Upper lobe of right lung (tissue), 1 donor: ENCODE measurements around the gene TPH1. TPM values are rescaled to one million over a fixed set of nuclear protein-coding genes. Genes with fewer than 3 reads are reported as not detected.

Experiments used
- ATAC-seq: fragments of 200-7000 bp; cut with Tn5 transposase; one replicate; pipeline ENCODE4 v1.9.1; 2020; ENCODE audit warnings: mild to moderate bottlenecking, moderate library complexity
- DNase-seq: peaks from one replicate; pipeline ENCODE4 v3.0.0-alpha.2; 2020
- H3K27ac ChIP-seq: fragments of 200-600 bp; one replicate; pipeline ENCODE4 v1.8.0; 2022
- H3K27me3 ChIP-seq: fragments of 200-600 bp; one replicate; pipeline ENCODE4 v1.8.0; 2022; ENCODE audit warnings: mild to moderate bottlenecking
- H3K36me3 ChIP-seq: fragments of 200-600 bp; one replicate; pipeline ENCODE4 v1.8.0; 2022
- H3K4me1 ChIP-seq: fragments of 200-600 bp; one replicate; pipeline ENCODE4 v1.8.0; 2022
- H3K4me3 ChIP-seq: fragments of 200-600 bp; one replicate; pipeline ENCODE4 v1.8.0; 2022; ENCODE audit warnings: mild to moderate bottlenecking
- H3K9me3 ChIP-seq: fragments of 200-600 bp; one replicate; pipeline ENCODE4 v1.8.0; 2022
- intact Hi-C: fragments of 100-400 bp; cut with DNase I; formaldehyde crosslinking; loops from one replicate; pipeline ENCODE4 v1.11.0; 2022
- total RNA-seq: library from RNA; stranded (reverse); fragmentation: NEBNext Ultra II Directional; extraction: Animal tissue kit (Norgen Biotek cat#: 25700); gene quantifications from one replicate; pipeline ENCODE4 v1.2.1, GENCODE V29; 2021
- TF ChIP-seq, protein P1 (sequence below): fragments of 200-600 bp; IDR thresholded peaks from one replicate; pipeline ENCODE4 v1.8.0; 2022; ENCODE audit warnings: antibody characterized with exemption
- donor health status: DM: no; HTN: yes; CAD: no; lungs with severe emphysema.

TPH1 gene
- total RNA-seq, 1 donor from 2014 or later = 0.29 TPM

- Histone ChIP-seq H3K27me3 (no peaks in the 10 kb centered on the region), H3K27ac (no peak overlapping the region), H3K9me3 (no peaks in the 10 kb centered on the region), H3K4me3 (no peak overlapping the region), H3K4me1 (no peaks in the 10 kb centered on the region), H3K36me3 (no peaks in the 10 kb centered on the region)
- no peak for DNase-seq
- intact Hi-C loops = no loop called here
- ATAC-seq = no peak
- TF ChIP-seq, protein P1, sequence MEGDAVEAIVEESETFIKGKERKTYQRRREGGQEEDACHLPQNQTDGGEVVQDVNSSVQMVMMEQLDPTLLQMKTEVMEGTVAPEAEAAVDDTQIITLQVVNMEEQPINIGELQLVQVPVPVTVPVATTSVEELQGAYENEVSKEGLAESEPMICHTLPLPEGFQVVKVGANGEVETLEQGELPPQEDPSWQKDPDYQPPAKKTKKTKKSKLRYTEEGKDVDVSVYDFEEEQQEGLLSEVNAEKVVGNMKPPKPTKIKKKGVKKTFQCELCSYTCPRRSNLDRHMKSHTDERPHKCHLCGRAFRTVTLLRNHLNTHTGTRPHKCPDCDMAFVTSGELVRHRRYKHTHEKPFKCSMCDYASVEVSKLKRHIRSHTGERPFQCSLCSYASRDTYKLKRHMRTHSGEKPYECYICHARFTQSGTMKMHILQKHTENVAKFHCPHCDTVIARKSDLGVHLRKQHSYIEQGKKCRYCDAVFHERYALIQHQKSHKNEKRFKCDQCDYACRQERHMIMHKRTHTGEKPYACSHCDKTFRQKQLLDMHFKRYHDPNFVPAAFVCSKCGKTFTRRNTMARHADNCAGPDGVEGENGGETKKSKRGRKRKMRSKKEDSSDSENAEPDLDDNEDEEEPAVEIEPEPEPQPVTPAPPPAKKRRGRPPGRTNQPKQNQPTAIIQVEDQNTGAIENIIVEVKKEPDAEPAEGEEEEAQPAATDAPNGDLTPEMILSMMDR = no peak
Observed at GRCh38 chr11:18067372-18067771, 21.3 kb upstream of the TPH1 start.

- TF ChIP-seq, protein P1 = no peak
- Histone ChIP-seq H3K4me3 (no peak overlapping the region), H3K27ac (no peak overlapping the region), H3K9me3 (no peaks in the 10 kb centered on the region), H3K36me3 (no peaks in the 10 kb centered on the region), H3K27me3 (no peaks in the 10 kb centered on the region), H3K4me1 (no peaks in the 10 kb centered on the region)
- no peak for ATAC-seq
- intact Hi-C loops = no loop called here
- DNase-seq = no peak
Observed at GRCh38 chr11:18066626-18067025, 20.6 kb upstream of the TPH1 start.

DNA sequence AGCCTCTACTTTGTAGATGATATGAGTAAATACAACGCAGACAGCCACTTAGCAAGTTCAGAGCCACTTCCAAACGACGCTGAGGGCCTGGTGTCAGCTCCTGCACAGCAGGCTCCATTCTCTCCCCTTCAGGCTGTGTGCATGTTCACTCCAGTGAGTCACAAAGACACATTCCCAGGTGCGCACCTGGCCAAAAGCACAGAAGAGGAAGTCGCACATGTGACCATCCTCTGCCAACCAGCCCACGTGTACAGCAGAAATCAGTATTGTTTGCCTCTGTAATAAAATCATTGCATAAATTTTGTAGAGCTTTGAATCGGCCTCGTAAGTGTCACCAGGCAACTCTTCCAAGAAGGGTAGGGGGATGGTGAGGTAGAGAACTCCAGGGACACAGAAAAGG lies 19.5 kb upstream of the TPH1 start:
- no peaks in the 10 kb centered on the region for H3K4me1 ChIP-seq
- DNase-seq (no peak), ATAC-seq (no peak)
- H3K27ac ChIP-seq = no peak overlapping the region
- no peaks in the 10 kb centered on the region for H3K27me3 ChIP-seq
- TF ChIP-seq, protein P1 = no peak
- H3K9me3 ChIP-seq = no peaks in the 10 kb centered on the region
- intact Hi-C loops = no loop called here
- H3K36me3 ChIP-seq = no peaks in the 10 kb centered on the region
- H3K4me3 ChIP-seq = no peak overlapping the region

- H3K27me3 ChIP-seq = no peaks in the 10 kb centered on the region
- no peak overlapping the region for H3K27ac ChIP-seq
- H3K9me3 ChIP-seq = no peaks in the 10 kb centered on the region
- intact Hi-C loops = no loop called here
- no peaks in the 10 kb centered on the region for H3K4me1 ChIP-seq
- TF ChIP-seq, protein P1 = no peak
- no peaks in the 10 kb centered on the region for H3K36me3 ChIP-seq
- DNase-seq (no peak), ATAC-seq (no peak)
- H3K4me3 ChIP-seq = no peak overlapping the region
Observed at GRCh38 chr11:18064450-18065054, 18.5 kb upstream of the TPH1 start.

DNA sequence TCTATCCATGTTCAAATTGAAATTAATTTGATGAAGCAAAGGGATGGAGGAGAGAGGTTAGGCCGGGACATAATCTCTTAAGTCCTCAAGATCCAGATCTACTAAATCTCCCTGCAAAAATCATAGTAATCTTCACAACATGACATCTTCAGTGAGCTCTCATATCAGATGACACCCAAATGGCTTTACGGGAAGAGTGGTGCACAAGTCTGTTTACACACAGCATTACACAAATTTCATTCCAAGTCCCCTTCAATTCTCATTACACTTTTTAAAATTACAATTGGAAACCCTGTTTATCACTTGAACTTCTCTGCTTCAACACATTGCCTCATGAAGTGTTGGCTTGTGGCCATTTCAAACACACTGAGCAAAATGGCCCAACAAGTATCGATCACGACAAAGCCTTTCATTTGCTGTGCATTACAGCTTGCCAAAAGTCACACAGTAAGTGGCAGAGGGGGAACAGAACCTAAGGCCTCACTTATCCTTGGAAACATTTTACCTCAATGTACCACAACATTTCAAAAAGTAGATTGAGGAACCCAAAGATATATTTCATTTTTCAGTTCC lies 17.9 kb upstream of the TPH1 start:
- H3K4me3 ChIP-seq = no peak overlapping the region
- no peaks in the 10 kb centered on the region for H3K27me3 ChIP-seq
- DNase-seq (no peak), ATAC-seq (no peak)
- no peak overlapping the region for H3K27ac ChIP-seq
- no peaks in the 10 kb centered on the region for H3K4me1 ChIP-seq
- no peaks in the 10 kb centered on the region for H3K36me3 ChIP-seq
- intact Hi-C loops = no loop called here
- H3K9me3 ChIP-seq = no peaks in the 10 kb centered on the region
- TF ChIP-seq, protein P1 = no peak

- Histone ChIP-seq H3K27me3 (no peaks in the 10 kb centered on the region), H3K4me1 (no peaks in the 10 kb centered on the region), H3K27ac (no peak overlapping the region), H3K9me3 (no peaks in the 10 kb centered on the region), H3K36me3 (no peaks in the 10 kb centered on the region), H3K4me3 (no peak overlapping the region)
- ATAC-seq (no peak), DNase-seq (no peak)
- TF ChIP-seq, protein P1 = no peak
- intact Hi-C loops = no loop called here
Observed at GRCh38 chr11:18063125-18063524, 17.1 kb upstream of the TPH1 start.
